Measurements from ENCODE around the gene USP11.

Gene USP11

GRCh38 chrX:47224266-47224895 lies 8.4 kb upstream of the USP11 start:
- no peak for DNase-seq (ENCODE audit: low read depth in 2 of 2)

- DNase-seq (ENCODE audit: low read depth in 2 of 2): no peak
These were observed 7.9 kb upstream of the USP11 start for GRCh38 chrX:47224896-47225290.

- DNase-seq (ENCODE audit: low read depth in 2 of 2): no peak
These were observed 6.7 kb upstream of the USP11 start for GRCh38 chrX:47226071-47226470.

GRCh38 chrX:47226531-47227333 lies 6.1 kb upstream of the USP11 start:
- no peak for DNase-seq (ENCODE audit: low read depth in 2 of 2)

GRCh38 chrX:47227334-47227583 lies 5.5 kb upstream of the USP11 start:
- DNase-seq (ENCODE audit: low read depth in 2 of 2): no peak

GRCh38 chrX:47228550-47229270 lies 4.1 kb upstream of the USP11 start:
- no peak for DNase-seq (ENCODE audit: low read depth in 2 of 2)

GRCh38 chrX:47229427-47229826 lies 3.4 kb upstream of the USP11 start:
- DNase-seq (ENCODE audit: low read depth in 2 of 2): no peak

- DNase-seq (ENCODE audit: low read depth in 2 of 2): no peak
These were observed 2.5 kb upstream of the USP11 start for GRCh38 chrX:47230136-47230868.

GRCh38 chrX:47231167-47231566 lies 1.6 kb upstream of the USP11 start:
- no peak for DNase-seq (ENCODE audit: low read depth in 2 of 2)

- DNase-seq (ENCODE audit: low read depth in 2 of 2): no peak
These were observed 509 bp upstream of the USP11 start for GRCh38 chrX:47232197-47232802.

- peak; percentile 74 to 89 for DNase-seq (ENCODE audit: low read depth in 2 of 2)
These were observed 714 bp downstream of the USP11 start for GRCh38 chrX:47233333-47234113.

GRCh38 chrX:47234583-47234982 lies 1.8 kb downstream of the USP11 start:
- no peak for DNase-seq (ENCODE audit: low read depth in 2 of 2)

GRCh38 chrX:47235691-47236103 lies 2.9 kb downstream of the USP11 start:
- DNase-seq (ENCODE audit: low read depth in 2 of 2): no peak

- DNase-seq (ENCODE audit: low read depth in 2 of 2): no peak
These were observed 6.4 kb downstream of the USP11 start for GRCh38 chrX:47239199-47239598.

- DNase-seq (ENCODE audit: low read depth in 2 of 2): no peak
These were observed 7.2 kb downstream of the USP11 start for GRCh38 chrX:47239898-47240545.

GRCh38 chrX:47240619-47241018 lies 7.8 kb downstream of the USP11 start:
- DNase-seq (ENCODE audit: low read depth in 2 of 2): no peak

- DNase-seq (ENCODE audit: low read depth in 2 of 2): no peak
These were observed 8.6 kb downstream of the USP11 start for GRCh38 chrX:47241201-47242011.

- DNase-seq (ENCODE audit: low read depth in 2 of 2): no peak
These were observed 9.5 kb downstream of the USP11 start for GRCh38 chrX:47242321-47242720.

- DNase-seq (ENCODE audit: low read depth in 2 of 2): no peak
These were observed 10.5 kb downstream of the USP11 start for GRCh38 chrX:47243351-47243750.

- DNase-seq (ENCODE audit: low read depth in 2 of 2): no peak
These were observed 11.9 kb downstream of the USP11 start for GRCh38 chrX:47244676-47245075.
